Breast epithelium (tissue), 4 donors: ENCODE measurements around the gene GPR27. TPM values are rescaled to one million over a fixed set of nuclear protein-coding genes. Genes with fewer than 3 reads are reported as not detected.

Experiments used
- DNase-seq, 2 donors: peaks; one replicate each; pipeline ENCODE4 v3.0.0-alpha.2; 2019; ENCODE audit warnings: low spot score in 2 of 2
- H3K27ac ChIP-seq, 2 donors: fragments of 200-600 bp; sonication (generic) in 1 of 2; one replicate each; pipeline ENCODE4 v1.5.1; 2016 to 2019; ENCODE audit warnings: mild to moderate bottlenecking in 1 of 2
- H3K27me3 ChIP-seq, 2 donors: fragments of 200-600 bp; sonication (generic) in 1 of 2; one replicate each; pipeline versions ENCODE4 v1.5.1 to v1.6.0; 2017 to 2019; ENCODE audit warnings: control low read depth in 1 of 2, mild to moderate bottlenecking in 1 of 2
- H3K36me3 ChIP-seq: fragments of 200-600 bp; one replicate; pipeline ENCODE4 v1.5.1; 2019
- H3K4me1 ChIP-seq, 2 donors: fragments of 200-600 bp; sonication (generic); one replicate each; pipeline ENCODE4 v1.5.1; 2016 to 2019; ENCODE audit warnings: control low read depth in 1 of 2
- H3K4me3 ChIP-seq, 3 donors: fragments of 200-600 bp; sonication (generic); 1 replicate in 2 of 3; 2 replicates in 1 of 3; pipeline ENCODE4 v1.5.1; 2016 to 2019; ENCODE audit warnings: mild to moderate bottlenecking in 3 of 3, moderate library complexity in 2 of 3
- H3K9me3 ChIP-seq, 2 donors: fragments of 200-600 bp; sonication (generic) in 1 of 2; one replicate each; pipeline ENCODE4 v1.5.1; 2016 to 2019; ENCODE audit warnings: control low read depth in 1 of 2
- POLR2A ChIP-seq: fragments of 450-650 bp; IDR thresholded peaks from one replicate; pipeline ENCODE4 v1.6.1; 2016; ENCODE audit warnings: antibody characterized with exemption, mild to moderate bottlenecking, moderate library complexity
- POLR2AphosphoS5 ChIP-seq, 3 donors: sonication (generic); formaldehyde crosslinking; IDR thresholded peaks; one replicate each; pipeline ENCODE4 v1.6.1; 2017; ENCODE audit warnings: antibody characterized with exemption in 3 of 3
- intact Hi-C: fragments of 100-400 bp; cut with DNase I; formaldehyde crosslinking; loops from one replicate; pipeline ENCODE4 v1.15.1; 2023; ENCODE audit warnings: low total_unique reads
- total RNA-seq, 3 donors: library from RNA; depleted of rRNA; stranded (reverse); fragments of >200 nt; gene quantifications; one replicate each; pipeline ENCODE4 v1.1.0, GENCODE V29; 2016
- TF ChIP-seq, protein P1 (sequence below), 3 donors: fragments of 450-650 bp; IDR thresholded peaks; one replicate each; pipeline ENCODE4 v1.5.1; 2016 to 2017; ENCODE audit warnings: antibody characterized with exemption in 3 of 3, mild to moderate bottlenecking in 3 of 3, moderate library complexity in 3 of 3

The GPR27 gene, protein sequence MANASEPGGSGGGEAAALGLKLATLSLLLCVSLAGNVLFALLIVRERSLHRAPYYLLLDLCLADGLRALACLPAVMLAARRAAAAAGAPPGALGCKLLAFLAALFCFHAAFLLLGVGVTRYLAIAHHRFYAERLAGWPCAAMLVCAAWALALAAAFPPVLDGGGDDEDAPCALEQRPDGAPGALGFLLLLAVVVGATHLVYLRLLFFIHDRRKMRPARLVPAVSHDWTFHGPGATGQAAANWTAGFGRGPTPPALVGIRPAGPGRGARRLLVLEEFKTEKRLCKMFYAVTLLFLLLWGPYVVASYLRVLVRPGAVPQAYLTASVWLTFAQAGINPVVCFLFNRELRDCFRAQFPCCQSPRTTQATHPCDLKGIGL
- 1 to 10 TPM in 2 of 3 donors, under 1 TPM in 1; 0.32 to 4.0 (median 2.0) TPM for total RNA-seq

DNA sequence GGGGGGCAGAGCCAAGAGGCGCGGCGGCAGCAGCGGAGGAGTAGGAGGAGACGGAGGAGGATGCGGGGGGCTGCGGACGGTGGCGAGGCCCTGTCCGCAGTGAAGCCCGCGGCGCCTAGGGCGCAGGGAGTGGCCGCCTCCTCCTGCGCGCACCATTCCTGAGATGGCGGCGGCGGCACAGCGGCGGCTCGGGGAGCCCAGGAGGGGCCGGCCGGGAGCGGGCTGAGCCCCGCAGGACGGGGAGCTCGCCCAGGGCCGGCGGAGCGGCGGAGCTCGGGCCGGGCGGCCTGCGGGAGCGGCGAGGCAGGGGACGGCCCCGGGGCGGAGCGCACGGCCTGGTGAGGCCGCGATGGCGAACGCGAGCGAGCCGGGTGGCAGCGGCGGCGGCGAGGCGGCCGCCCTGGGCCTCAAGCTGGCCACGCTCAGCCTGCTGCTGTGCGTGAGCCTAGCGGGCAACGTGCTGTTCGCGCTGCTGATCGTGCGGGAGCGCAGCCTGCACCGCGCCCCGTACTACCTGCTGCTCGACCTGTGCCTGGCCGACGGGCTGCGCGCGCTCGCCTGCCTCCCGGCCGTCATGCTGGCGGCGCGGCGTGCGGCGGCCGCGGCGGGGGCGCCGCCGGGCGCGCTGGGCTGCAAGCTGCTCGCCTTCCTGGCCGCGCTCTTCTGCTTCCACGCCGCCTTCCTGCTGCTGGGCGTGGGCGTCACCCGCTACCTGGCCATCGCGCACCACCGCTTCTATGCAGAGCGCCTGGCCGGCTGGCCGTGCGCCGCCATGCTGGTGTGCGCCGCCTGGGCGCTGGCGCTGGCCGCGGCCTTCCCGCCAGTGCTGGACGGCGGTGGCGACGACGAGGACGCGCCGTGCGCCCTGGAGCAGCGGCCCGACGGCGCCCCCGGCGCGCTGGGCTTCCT is at the start of gene GPR27:
Gene GPR27, plus strand, starts transcription at position 155 of the 909 bp plus-strand sequence. Its CDS starts 195 bp downstream, at position 350.
- Histone ChIP-seq H3K27ac (peak within 1 kb of the TSS; percentile 33 to 70), H3K4me3 (peak within 1 kb of the TSS; percentile 39 to 87 (median 64)), H3K36me3 (no peaks in the 10 kb centered on the region), H3K4me1 (no peaks in the 10 kb centered on the region), H3K27me3 (no peaks in the 10 kb centered on the region), H3K9me3 (no peaks in the 10 kb centered on the region)
- DNase-seq, result no peak
- intact Hi-C loops, result no loop called here
- TF ChIP-seq POLR2A (no peak), POLR2AphosphoS5 (IDR thresholded peaks at IDR 0.05) (no peak)
- TF ChIP-seq, protein P1, sequence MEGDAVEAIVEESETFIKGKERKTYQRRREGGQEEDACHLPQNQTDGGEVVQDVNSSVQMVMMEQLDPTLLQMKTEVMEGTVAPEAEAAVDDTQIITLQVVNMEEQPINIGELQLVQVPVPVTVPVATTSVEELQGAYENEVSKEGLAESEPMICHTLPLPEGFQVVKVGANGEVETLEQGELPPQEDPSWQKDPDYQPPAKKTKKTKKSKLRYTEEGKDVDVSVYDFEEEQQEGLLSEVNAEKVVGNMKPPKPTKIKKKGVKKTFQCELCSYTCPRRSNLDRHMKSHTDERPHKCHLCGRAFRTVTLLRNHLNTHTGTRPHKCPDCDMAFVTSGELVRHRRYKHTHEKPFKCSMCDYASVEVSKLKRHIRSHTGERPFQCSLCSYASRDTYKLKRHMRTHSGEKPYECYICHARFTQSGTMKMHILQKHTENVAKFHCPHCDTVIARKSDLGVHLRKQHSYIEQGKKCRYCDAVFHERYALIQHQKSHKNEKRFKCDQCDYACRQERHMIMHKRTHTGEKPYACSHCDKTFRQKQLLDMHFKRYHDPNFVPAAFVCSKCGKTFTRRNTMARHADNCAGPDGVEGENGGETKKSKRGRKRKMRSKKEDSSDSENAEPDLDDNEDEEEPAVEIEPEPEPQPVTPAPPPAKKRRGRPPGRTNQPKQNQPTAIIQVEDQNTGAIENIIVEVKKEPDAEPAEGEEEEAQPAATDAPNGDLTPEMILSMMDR (IDR thresholded peaks at IDR 0.05), result no peak

DNA sequence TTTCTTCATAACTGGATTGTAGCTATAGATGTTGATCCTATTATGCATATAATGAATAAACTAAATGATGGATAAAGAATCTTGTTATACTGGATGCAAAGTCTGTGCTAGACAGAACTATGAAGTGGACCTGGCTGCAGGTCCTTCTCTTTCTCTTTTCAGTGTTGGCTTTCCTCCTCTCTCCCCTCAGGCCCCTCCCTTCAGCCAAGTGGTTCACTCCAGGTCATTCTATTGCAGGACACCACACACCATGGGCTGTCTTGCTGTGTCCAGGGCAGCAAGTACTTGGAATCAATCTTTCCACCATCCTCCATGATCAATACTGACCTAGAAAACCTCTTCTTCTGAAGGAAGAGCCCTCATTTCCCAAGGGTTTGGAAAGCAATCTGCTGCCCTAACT is 48.7 kb upstream of the GPR27 start:
- no peaks in the 10 kb centered on the region for H3K36me3 ChIP-seq
- H3K4me3 ChIP-seq, result no peak overlapping the region
- intact Hi-C loops, result loop anchor here (10.0 kb wide), 1 partner anchor 1120 kb away; no protein-coding TSS in a partner anchor
- no peak overlapping the region for H3K27ac ChIP-seq
- TF ChIP-seq, protein P1 (IDR thresholded peaks at IDR 0.05), result no peak
- TF ChIP-seq POLR2A, result no peak
- TF ChIP-seq POLR2AphosphoS5 (IDR thresholded peaks at IDR 0.05), result no peak
- DNase-seq, result no peak
- H3K27me3 ChIP-seq, result no peaks in the 10 kb centered on the region
- no peaks in the 10 kb centered on the region for H3K4me1 ChIP-seq
- no peaks in the 10 kb centered on the region for H3K9me3 ChIP-seq

- no peak for DNase-seq
- H3K9me3 ChIP-seq, result no peaks in the 10 kb centered on the region
- TF ChIP-seq POLR2AphosphoS5 (IDR thresholded peaks at IDR 0.05), result no peak
- TF ChIP-seq, protein P1 (IDR thresholded peaks at IDR 0.05), result no peak
- no peak for TF ChIP-seq POLR2A
- intact Hi-C loops, result loop anchor here (10.0 kb wide), 1 partner anchor 1119 kb away; no protein-coding TSS in a partner anchor
- H3K27ac ChIP-seq, result no peak overlapping the region
- no peak overlapping the region for H3K4me3 ChIP-seq
- no peaks in the 10 kb centered on the region for H3K36me3 ChIP-seq
- no peaks in the 10 kb centered on the region for H3K4me1 ChIP-seq
- H3K27me3 ChIP-seq, result no peaks in the 10 kb centered on the region
Observed at GRCh38 chr3:71705681-71706080, 48.0 kb upstream of the GPR27 start.

GRCh38 chr3:71707595-71707994 is 46.1 kb upstream of the GPR27 start:
- no peak for TF ChIP-seq POLR2A
- TF ChIP-seq POLR2AphosphoS5 (IDR thresholded peaks at IDR 0.05), result no peak
- TF ChIP-seq, protein P1 (IDR thresholded peaks at IDR 0.05), result no peak
- H3K9me3 ChIP-seq, result no peaks in the 10 kb centered on the region
- no peak overlapping the region for H3K4me3 ChIP-seq
- H3K4me1 ChIP-seq, result no peaks in the 10 kb centered on the region
- H3K27me3 ChIP-seq, result no peaks in the 10 kb centered on the region
- H3K36me3 ChIP-seq, result no peaks in the 10 kb centered on the region
- no peak for DNase-seq
- no peak overlapping the region for H3K27ac ChIP-seq
- intact Hi-C loops, result loop anchor here (10.0 kb wide), 1 partner anchor 1117 kb away; no protein-coding TSS in a partner anchor
